AG20443 (cell line): Measurements from ENCODE around the gene MYOM3.

Experiments used
- DNase-seq: peaks from one replicate; pipeline ENCODE4 v3.0.0; 2012; ENCODE audit warnings: low spot score, mixed read lengths

MYOM3 gene

GRCh38 chr1:24114753-24115152 lies 2.8 kb upstream of the MYOM3 start:
- DNase-seq, result no peak

GRCh38 chr1:24113641-24114033 lies 1.7 kb upstream of the MYOM3 start:
- DNase-seq, result no peak

GRCh38 chr1:24111262-24111995 lies 506 bp downstream of the MYOM3 start:
- no peak for DNase-seq

GRCh38 chr1:24110642-24111261 lies 1.2 kb downstream of the MYOM3 start:
- no peak for DNase-seq

GRCh38 chr1:24109686-24110475 lies 2.1 kb downstream of the MYOM3 start:
- DNase-seq, result no peak

- DNase-seq, result no peak
These were observed 2.8 kb downstream of the MYOM3 start for GRCh38 chr1:24109166-24109483.

GRCh38 chr1:24108334-24109165 lies 3.4 kb downstream of the MYOM3 start:
- DNase-seq, result peak; percentile 94

GRCh38 chr1:24107462-24108138 lies 4.3 kb downstream of the MYOM3 start:
- peak; percentile 88 for DNase-seq

- no peak for DNase-seq
These were observed 6.4 kb downstream of the MYOM3 start for GRCh38 chr1:24105368-24106160.

- DNase-seq, result no peak
These were observed 7.1 kb downstream of the MYOM3 start for GRCh38 chr1:24104854-24105253.

- DNase-seq, result no peak
These were observed 8.1 kb downstream of the MYOM3 start for GRCh38 chr1:24103879-24104278.

- no peak for DNase-seq
These were observed 8.5 kb downstream of the MYOM3 start for GRCh38 chr1:24103408-24103807.

GRCh38 chr1:24102961-24103360 lies 9.0 kb downstream of the MYOM3 start:
- DNase-seq, result no peak

- DNase-seq, result no peak
These were observed 9.9 kb downstream of the MYOM3 start for GRCh38 chr1:24101796-24102586.

GRCh38 chr1:24100945-24101737 lies 10.8 kb downstream of the MYOM3 start:
- no peak for DNase-seq

- no peak for DNase-seq
These were observed 12.8 kb downstream of the MYOM3 start for GRCh38 chr1:24098943-24099638.

- no peak for DNase-seq
These were observed 13.8 kb downstream of the MYOM3 start for GRCh38 chr1:24098102-24098501.

- no peak for DNase-seq
These were observed 14.3 kb downstream of the MYOM3 start for GRCh38 chr1:24097663-24098062.

- DNase-seq, result no peak
These were observed 15.2 kb downstream of the MYOM3 start for GRCh38 chr1:24096739-24097103.
